ENCODE measurements around the gene SLC51A. TPM values are rescaled to one million over a fixed set of nuclear protein-coding genes. Genes with fewer than 3 reads are reported as not detected.

The SLC51A gene
- total and polyA plus RNA-seq, 2 donors (not counting 1 experiment from before 2014, with no cell fraction given), result not detected

Small RNA genes within 50 kb of the gene (small RNA-seq; reads per million reads assigned to genes)
- gene RF00019 (ENCODE audit: insufficient read length, low read depth, low replicate concordance), result not detected

Other genes with a start within 250 kb of the SLC51A start
- 104 and 117 TPM in 2 replicates for gene TFRC, start 134.4 kb upstream of the SLC51A start, total RNA-seq
- 41.7 and 97.5 TPM in 2 replicates for gene TFRC, start 134.4 kb upstream of the SLC51A start, polyA plus RNA-seq
- 0.73 and 0.91 TPM in 2 replicates for gene ZDHHC19, start 5.1 kb upstream of the SLC51A start, total RNA-seq
- gene ZDHHC19, start 5.1 kb upstream of the SLC51A start, polyA plus RNA-seq, result 2.9 and 6.0 TPM in 2 replicates
- gene PCYT1A, start 71.2 kb downstream of the SLC51A start, total RNA-seq, result 59.9 and 61.2 TPM in 2 replicates
- 56.6 and 78.3 TPM in 2 replicates for gene PCYT1A, start 71.2 kb downstream of the SLC51A start, polyA plus RNA-seq
- gene DYNLT2B, start 101.7 kb downstream of the SLC51A start, total RNA-seq, result 5.6 and 6.5 TPM in 2 replicates
- 5.2 and 8.8 TPM in 2 replicates for gene DYNLT2B, start 101.7 kb downstream of the SLC51A start, polyA plus RNA-seq
- gene TM4SF19, start 121.9 kb downstream of the SLC51A start, total RNA-seq, result not detected in 2 replicates
- gene TM4SF19, start 121.9 kb downstream of the SLC51A start, polyA plus RNA-seq, result not detected in 2 replicates
- gene UBXN7, start 215.9 kb downstream of the SLC51A start, total RNA-seq, result 107 and 114 TPM in 2 replicates
- gene UBXN7, start 215.9 kb downstream of the SLC51A start, polyA plus RNA-seq, result 7.4 and 13.8 TPM in 2 replicates

Measured in B cell (primary cell).